H1 (cell line): Measurements from ENCODE around the gene NPM1.

Experiments
- BRCA1 ChIP-seq: IDR thresholded peaks from 2 replicates; pipeline ENCODE4 v1.6.1; 2012; ENCODE audit warnings: low read depth, low read length, improper control_type of control experiment
- CBX5 ChIP-seq: fragments of 300-800, 300-1000 bp; sonication (generic); IDR thresholded peaks from 2 replicates; pipeline ENCODE4 v1.7.1; 2016; ENCODE audit warnings: antibody characterized with exemption, low read length, low read depth
- CEBPB ChIP-seq: IDR thresholded peaks from 2 replicates; pipeline ENCODE4 v1.6.1; 2012; ENCODE audit warnings: low read depth, low read length
- CHD1 ChIP-seq: IDR thresholded peaks from 2 replicates; pipeline ENCODE4 v1.6.1; 2012; ENCODE audit warnings: low read depth, low read length, improper control_type of control experiment
- EP300 ChIP-seq, 2 experiments: IDR thresholded peaks; 1 replicate in 1 of 2; 2 replicates in 1 of 2; pipeline ENCODE4 v1.6.1; 2011 to 2012; ENCODE audit warnings: low read depth in 2 of 2, low read length in 2 of 2, mild to moderate bottlenecking in 2 of 2, borderline replicate concordance in 1 of 2, inconsistent platforms in 1 of 2, moderate library complexity in 1 of 2
- GABPA ChIP-seq: IDR thresholded peaks from 2 replicates; pipeline ENCODE4 v1.6.1; 2011; ENCODE audit warnings: mild to moderate bottlenecking, low read length, moderate library complexity, borderline replicate concordance; ENCODE audit not compliant: insufficient read depth
- KDM1A ChIP-seq: fragments of 200-600, 300-600 bp; sonication (generic); IDR thresholded peaks from 2 replicates; pipeline ENCODE4 v1.7.1; 2016; ENCODE audit warnings: mild to moderate bottlenecking, low read length, borderline replicate concordance
- POLR2A ChIP-seq, 2 experiments: IDR thresholded peaks; 1 replicate in 1 of 2; 2 replicates in 1 of 2; pipeline ENCODE4 v1.6.1; 2011; ENCODE audit warnings: low read depth in 2 of 2, low read length in 2 of 2, mild to moderate bottlenecking in 2 of 2; ENCODE audit errors: control extremely low read depth in 1 of 2
- SP2 ChIP-seq: IDR thresholded peaks from 2 replicates; pipeline ENCODE4 v1.6.1; 2012; ENCODE audit warnings: mild to moderate bottlenecking, low read length, inconsistent platforms
- YY1 ChIP-seq: IDR thresholded peaks from 2 replicates; pipeline ENCODE4 v1.6.1; 2011; ENCODE audit warnings: low read depth, mild to moderate bottlenecking, low read length
- ZNF274 ChIP-seq: IDR thresholded peaks from 2 replicates; pipeline ENCODE4 v1.7.0; 2012; ENCODE audit warnings: low read length, borderline replicate concordance; ENCODE audit errors: extremely low read depth
- TF ChIP-seq, protein P1 (sequence below), 3 experiments: IDR thresholded peaks; 1 replicate in 2 of 3; 2 replicates in 1 of 3; pipeline versions ENCODE4 v1.5.1 to v1.6.1; 2011; ENCODE audit warnings: low read length in 3 of 3, mild to moderate bottlenecking in 3 of 3, inconsistent platforms in 2 of 3, low read depth in 1 of 3, moderate library complexity in 1 of 3; ENCODE audit not compliant: insufficient read depth in 1 of 3; ENCODE audit errors: control extremely low read depth in 1 of 3
- TF ChIP-seq, protein P2 (sequence below): fragments of 300-600 bp; sonication (generic); IDR thresholded peaks from 2 replicates; pipeline ENCODE4 v1.7.1; 2012; ENCODE audit warnings: low read length, moderate library complexity, mild to moderate bottlenecking, inconsistent platforms; ENCODE audit not compliant: insufficient replicate concordance

DNA sequence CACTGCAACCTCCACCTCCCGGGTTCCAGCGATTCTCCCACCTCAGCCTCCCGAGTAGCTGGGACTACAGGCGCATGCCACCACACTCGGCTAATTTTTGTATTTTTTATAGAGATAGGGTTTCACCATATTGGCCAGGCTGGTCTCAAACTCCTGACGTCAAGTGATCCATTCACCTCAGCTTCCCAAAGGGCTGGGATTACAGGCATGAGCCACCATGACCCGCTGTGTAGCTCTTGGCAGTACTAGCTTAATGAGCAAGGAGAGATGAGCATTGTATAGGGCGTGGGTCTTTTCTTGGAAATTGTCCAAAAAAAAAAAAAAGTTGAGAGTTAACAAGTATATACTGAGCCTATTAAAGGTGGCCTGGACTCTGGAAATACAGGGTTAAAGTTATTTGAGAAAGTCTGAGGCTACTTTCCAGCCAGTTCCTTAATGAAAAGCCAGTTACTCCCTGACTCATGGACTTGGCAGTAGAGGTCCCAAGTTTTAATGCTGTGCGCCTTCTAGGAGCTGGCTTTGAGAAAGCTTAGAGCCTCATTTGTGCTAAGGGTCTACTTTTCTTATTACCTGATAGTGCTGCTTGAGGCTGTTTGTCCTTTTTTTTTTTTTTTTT is 27.6 kb downstream of the NPM1 start:
- TF ChIP-seq KDM1A (no peak), GABPA (no peak), ZNF274 (no peak), SP2 (no peak), YY1 (no peak), POLR2A (IDR thresholded peaks at IDR 0.05; ENCODE audit: control extremely low read depth in 1 of 2, low read depth in 2 of 2, low read length in 2 of 2) (peak in 1 of 2 experiments; percentile 34; a peak in 1 of 3 replicates), CEBPB (no peak), CHD1 (no peak), EP300 (IDR thresholded peaks at IDR 0.05; ENCODE audit: borderline replicate concordance in 1 of 2, low read depth in 2 of 2, low read length in 2 of 2) (no peak), CBX5 (no peak), BRCA1 (no peak)
- TF ChIP-seq, protein P1, sequence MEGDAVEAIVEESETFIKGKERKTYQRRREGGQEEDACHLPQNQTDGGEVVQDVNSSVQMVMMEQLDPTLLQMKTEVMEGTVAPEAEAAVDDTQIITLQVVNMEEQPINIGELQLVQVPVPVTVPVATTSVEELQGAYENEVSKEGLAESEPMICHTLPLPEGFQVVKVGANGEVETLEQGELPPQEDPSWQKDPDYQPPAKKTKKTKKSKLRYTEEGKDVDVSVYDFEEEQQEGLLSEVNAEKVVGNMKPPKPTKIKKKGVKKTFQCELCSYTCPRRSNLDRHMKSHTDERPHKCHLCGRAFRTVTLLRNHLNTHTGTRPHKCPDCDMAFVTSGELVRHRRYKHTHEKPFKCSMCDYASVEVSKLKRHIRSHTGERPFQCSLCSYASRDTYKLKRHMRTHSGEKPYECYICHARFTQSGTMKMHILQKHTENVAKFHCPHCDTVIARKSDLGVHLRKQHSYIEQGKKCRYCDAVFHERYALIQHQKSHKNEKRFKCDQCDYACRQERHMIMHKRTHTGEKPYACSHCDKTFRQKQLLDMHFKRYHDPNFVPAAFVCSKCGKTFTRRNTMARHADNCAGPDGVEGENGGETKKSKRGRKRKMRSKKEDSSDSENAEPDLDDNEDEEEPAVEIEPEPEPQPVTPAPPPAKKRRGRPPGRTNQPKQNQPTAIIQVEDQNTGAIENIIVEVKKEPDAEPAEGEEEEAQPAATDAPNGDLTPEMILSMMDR (IDR thresholded peaks at IDR 0.05; ENCODE audit: control extremely low read depth in 1 of 3, insufficient read depth in 1 of 3, low read depth in 1 of 3, low read length in 3 of 3) = no peak
- TF ChIP-seq, protein P2, sequence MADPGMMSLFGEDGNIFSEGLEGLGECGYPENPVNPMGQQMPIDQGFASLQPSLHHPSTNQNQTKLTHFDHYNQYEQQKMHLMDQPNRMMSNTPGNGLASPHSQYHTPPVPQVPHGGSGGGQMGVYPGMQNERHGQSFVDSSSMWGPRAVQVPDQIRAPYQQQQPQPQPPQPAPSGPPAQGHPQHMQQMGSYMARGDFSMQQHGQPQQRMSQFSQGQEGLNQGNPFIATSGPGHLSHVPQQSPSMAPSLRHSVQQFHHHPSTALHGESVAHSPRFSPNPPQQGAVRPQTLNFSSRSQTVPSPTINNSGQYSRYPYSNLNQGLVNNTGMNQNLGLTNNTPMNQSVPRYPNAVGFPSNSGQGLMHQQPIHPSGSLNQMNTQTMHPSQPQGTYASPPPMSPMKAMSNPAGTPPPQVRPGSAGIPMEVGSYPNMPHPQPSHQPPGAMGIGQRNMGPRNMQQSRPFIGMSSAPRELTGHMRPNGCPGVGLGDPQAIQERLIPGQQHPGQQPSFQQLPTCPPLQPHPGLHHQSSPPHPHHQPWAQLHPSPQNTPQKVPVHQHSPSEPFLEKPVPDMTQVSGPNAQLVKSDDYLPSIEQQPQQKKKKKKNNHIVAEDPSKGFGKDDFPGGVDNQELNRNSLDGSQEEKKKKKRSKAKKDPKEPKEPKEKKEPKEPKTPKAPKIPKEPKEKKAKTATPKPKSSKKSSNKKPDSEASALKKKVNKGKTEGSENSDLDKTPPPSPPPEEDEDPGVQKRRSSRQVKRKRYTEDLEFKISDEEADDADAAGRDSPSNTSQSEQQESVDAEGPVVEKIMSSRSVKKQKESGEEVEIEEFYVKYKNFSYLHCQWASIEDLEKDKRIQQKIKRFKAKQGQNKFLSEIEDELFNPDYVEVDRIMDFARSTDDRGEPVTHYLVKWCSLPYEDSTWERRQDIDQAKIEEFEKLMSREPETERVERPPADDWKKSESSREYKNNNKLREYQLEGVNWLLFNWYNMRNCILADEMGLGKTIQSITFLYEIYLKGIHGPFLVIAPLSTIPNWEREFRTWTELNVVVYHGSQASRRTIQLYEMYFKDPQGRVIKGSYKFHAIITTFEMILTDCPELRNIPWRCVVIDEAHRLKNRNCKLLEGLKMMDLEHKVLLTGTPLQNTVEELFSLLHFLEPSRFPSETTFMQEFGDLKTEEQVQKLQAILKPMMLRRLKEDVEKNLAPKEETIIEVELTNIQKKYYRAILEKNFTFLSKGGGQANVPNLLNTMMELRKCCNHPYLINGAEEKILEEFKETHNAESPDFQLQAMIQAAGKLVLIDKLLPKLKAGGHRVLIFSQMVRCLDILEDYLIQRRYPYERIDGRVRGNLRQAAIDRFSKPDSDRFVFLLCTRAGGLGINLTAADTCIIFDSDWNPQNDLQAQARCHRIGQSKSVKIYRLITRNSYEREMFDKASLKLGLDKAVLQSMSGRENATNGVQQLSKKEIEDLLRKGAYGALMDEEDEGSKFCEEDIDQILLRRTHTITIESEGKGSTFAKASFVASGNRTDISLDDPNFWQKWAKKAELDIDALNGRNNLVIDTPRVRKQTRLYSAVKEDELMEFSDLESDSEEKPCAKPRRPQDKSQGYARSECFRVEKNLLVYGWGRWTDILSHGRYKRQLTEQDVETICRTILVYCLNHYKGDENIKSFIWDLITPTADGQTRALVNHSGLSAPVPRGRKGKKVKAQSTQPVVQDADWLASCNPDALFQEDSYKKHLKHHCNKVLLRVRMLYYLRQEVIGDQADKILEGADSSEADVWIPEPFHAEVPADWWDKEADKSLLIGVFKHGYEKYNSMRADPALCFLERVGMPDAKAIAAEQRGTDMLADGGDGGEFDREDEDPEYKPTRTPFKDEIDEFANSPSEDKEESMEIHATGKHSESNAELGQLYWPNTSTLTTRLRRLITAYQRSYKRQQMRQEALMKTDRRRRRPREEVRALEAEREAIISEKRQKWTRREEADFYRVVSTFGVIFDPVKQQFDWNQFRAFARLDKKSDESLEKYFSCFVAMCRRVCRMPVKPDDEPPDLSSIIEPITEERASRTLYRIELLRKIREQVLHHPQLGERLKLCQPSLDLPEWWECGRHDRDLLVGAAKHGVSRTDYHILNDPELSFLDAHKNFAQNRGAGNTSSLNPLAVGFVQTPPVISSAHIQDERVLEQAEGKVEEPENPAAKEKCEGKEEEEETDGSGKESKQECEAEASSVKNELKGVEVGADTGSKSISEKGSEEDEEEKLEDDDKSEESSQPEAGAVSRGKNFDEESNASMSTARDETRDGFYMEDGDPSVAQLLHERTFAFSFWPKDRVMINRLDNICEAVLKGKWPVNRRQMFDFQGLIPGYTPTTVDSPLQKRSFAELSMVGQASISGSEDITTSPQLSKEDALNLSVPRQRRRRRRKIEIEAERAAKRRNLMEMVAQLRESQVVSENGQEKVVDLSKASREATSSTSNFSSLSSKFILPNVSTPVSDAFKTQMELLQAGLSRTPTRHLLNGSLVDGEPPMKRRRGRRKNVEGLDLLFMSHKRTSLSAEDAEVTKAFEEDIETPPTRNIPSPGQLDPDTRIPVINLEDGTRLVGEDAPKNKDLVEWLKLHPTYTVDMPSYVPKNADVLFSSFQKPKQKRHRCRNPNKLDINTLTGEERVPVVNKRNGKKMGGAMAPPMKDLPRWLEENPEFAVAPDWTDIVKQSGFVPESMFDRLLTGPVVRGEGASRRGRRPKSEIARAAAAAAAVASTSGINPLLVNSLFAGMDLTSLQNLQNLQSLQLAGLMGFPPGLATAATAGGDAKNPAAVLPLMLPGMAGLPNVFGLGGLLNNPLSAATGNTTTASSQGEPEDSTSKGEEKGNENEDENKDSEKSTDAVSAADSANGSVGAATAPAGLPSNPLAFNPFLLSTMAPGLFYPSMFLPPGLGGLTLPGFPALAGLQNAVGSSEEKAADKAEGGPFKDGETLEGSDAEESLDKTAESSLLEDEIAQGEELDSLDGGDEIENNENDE = no peak
